HG02678 (cell line): ENCODE measurements around the gene ZNF326.
"Not testable (repeated sequence)": the region's sequence is repeated elsewhere in the genome, so short reads cannot be mapped to it uniquely, and the experiment has no call there.

Experiments used
- ATAC-seq: cut with Tn5 transposase; IDR thresholded peaks from one replicate; pipeline ENCODE4 v1.9.1; 2021; ENCODE audit warnings: mild to moderate bottlenecking, moderate library complexity; ENCODE audit not compliant: unreplicated experiment

The ZNF326 gene

GRCh38 chr1:89965193-89965768 lies 29.6 kb upstream of the ZNF326 start:
- no peak for ATAC-seq

GRCh38 chr1:89966656-89967055 lies 28.3 kb upstream of the ZNF326 start:
- ATAC-seq = peak; percentile 39

- ATAC-seq = peak; percentile 60
Observed at GRCh38 chr1:89971600-89971999, 23.3 kb upstream of the ZNF326 start.

- ATAC-seq = no peak
Observed at GRCh38 chr1:89972024-89972423, 22.9 kb upstream of the ZNF326 start.

GRCh38 chr1:89973471-89974127 lies 21.3 kb upstream of the ZNF326 start:
- no peak for ATAC-seq

GRCh38 chr1:89974256-89974655 lies 20.7 kb upstream of the ZNF326 start:
- no peak for ATAC-seq

GRCh38 chr1:89974696-89975470 lies 20.0 kb upstream of the ZNF326 start:
- no peak for ATAC-seq

- no peak for ATAC-seq
Observed at GRCh38 chr1:89975540-89976125, 19.3 kb upstream of the ZNF326 start.

GRCh38 chr1:89978755-89979154 lies 16.2 kb upstream of the ZNF326 start:
- no peak for ATAC-seq

GRCh38 chr1:89980605-89981004 lies 14.3 kb upstream of the ZNF326 start:
- no peak for ATAC-seq

- not testable (repeated sequence) for ATAC-seq
Observed at GRCh38 chr1:89982846-89983245, 12.1 kb upstream of the ZNF326 start.

GRCh38 chr1:89984564-89985116 lies 10.3 kb upstream of the ZNF326 start:
- ATAC-seq = not testable (repeated sequence)

- no peak for ATAC-seq
Observed at GRCh38 chr1:89986020-89986419, 8.9 kb upstream of the ZNF326 start.

GRCh38 chr1:89987159-89987819 lies 7.6 kb upstream of the ZNF326 start:
- peak; percentile 76 for ATAC-seq

- no peak for ATAC-seq
Observed at GRCh38 chr1:89989099-89989498, 5.8 kb upstream of the ZNF326 start.

- no peak for ATAC-seq
Observed at GRCh38 chr1:89989799-89990198, 5.1 kb upstream of the ZNF326 start.

- no peak for ATAC-seq
Observed at GRCh38 chr1:89990976-89991831, 3.7 kb upstream of the ZNF326 start.

GRCh38 chr1:89993541-89993940 lies 1.4 kb upstream of the ZNF326 start:
- no peak for ATAC-seq

- ATAC-seq = no peak
Observed at GRCh38 chr1:89994231-89994804, 592 bp upstream of the ZNF326 start.
